Mammary epithelial cell (primary cell): ENCODE data around the gene ZNF316.

ENCODE experiments used
- EZH2 ChIP-seq: IDR thresholded peaks from 2 replicates; pipeline ENCODE4 v1.6.1; 2012; ENCODE audit warnings: low read length, inconsistent platforms, borderline replicate concordance
- TF ChIP-seq, protein P1 (sequence below), 2 donors: IDR thresholded peaks in 1 of 2; conservative IDR thresholded peaks in 1 of 2; 2 replicates each; pipeline ENCODE4 v1.5.1; 2011 to 2012; ENCODE audit warnings: inconsistent platforms in 2 of 2, low read length in 2 of 2, mild to moderate bottlenecking in 2 of 2, control low read depth in 1 of 2, low read depth in 1 of 2; ENCODE audit not compliant: insufficient read depth in 1 of 2; ENCODE audit errors: extremely low read depth in 1 of 2

DNA sequence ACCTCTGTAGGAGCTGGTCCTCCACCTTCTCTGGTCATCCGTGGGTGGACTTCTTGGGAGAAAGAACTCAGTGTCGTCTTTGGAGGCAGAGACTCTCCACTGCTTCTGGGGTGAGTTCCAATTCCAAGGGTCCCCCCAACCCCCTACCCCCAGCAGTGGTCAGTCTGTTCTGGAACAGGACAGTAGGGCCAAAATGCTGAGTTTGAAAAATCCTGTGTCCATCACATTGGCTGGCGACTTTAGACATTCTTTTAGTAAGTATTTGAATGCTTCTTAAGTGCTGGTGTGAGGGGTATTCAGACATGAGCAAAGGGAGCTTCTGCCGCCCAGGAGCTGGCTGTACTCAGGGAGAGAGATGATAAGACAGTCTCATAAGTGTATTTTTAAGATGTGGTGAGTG, 1.9 kb downstream of the ZNF316 start:
- TF ChIP-seq, protein P1, sequence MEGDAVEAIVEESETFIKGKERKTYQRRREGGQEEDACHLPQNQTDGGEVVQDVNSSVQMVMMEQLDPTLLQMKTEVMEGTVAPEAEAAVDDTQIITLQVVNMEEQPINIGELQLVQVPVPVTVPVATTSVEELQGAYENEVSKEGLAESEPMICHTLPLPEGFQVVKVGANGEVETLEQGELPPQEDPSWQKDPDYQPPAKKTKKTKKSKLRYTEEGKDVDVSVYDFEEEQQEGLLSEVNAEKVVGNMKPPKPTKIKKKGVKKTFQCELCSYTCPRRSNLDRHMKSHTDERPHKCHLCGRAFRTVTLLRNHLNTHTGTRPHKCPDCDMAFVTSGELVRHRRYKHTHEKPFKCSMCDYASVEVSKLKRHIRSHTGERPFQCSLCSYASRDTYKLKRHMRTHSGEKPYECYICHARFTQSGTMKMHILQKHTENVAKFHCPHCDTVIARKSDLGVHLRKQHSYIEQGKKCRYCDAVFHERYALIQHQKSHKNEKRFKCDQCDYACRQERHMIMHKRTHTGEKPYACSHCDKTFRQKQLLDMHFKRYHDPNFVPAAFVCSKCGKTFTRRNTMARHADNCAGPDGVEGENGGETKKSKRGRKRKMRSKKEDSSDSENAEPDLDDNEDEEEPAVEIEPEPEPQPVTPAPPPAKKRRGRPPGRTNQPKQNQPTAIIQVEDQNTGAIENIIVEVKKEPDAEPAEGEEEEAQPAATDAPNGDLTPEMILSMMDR (conservative IDR thresholded peaks at IDR 0.05 in 1 of 2, IDR thresholded peaks at IDR 0.05 in 1 of 2; ENCODE audit: extremely low read depth in 1 of 2, insufficient read depth in 1 of 2, low read depth in 1 of 2, low read length in 2 of 2): no peak
- no peak for TF ChIP-seq EZH2
